GM18507 (cell line): Measurements from ENCODE around the gene RPL3.
"Not testable (repeated sequence)": the region's sequence is repeated elsewhere in the genome, so short reads cannot be mapped to it uniquely, and the experiment has no call there.

Experiments used
- DNase-seq: peaks from one replicate; pipeline ENCODE4 v3.0.0; 2011; ENCODE audit warnings: low read depth; ENCODE audit not compliant: insufficient read length; ENCODE audit errors: extremely low spot score
- FAIRE-seq: peaks from 2 replicates; lab custom pipeline; 2011; peaks lifted over from hg19 to GRCh38; lab: Jason Lieb, UNC

The RPL3 gene

DNA sequence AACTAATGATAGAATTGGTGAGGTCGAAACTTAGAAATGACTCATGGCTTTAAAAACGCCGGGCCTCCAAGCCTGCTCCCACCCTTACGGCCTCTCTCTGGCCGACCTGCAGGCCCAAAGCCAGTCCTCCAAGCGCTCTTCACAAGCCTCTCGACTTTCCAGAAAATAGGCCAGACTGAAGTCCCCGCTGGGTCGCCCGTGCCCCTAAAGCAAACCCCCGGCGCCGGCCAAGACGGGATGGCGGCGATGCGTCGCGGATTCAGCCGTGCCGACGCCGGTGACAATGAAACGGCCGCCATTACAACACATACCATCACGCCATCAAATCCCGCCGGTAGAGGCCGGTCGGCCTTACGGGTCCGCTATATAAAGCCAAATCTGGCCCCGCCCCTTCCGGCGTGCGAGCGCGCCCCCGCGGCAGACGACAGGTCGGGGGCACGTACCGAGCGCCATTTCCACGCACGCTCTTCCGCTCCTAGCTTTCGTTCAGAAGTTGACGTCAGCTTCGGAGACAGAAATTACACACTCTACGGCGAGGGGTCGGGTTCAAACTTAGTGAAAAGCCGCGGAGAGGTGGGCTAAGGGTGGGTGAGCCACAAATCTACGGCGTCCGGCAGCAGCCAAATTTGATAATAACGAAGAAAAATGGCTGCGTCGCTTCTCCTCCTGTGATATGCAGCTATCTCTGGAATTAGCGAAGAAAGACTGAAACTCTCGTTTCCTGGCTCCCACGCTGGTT is at the start of gene RPL3:
TSS of gene RPL3 (minus strand) at position 340 of the 739 bp plus-strand sequence. CDS start at position 314, 26 bp downstream.
- FAIRE-seq (peak; percentile 98), DNase-seq (peak; percentile 89)

DNA sequence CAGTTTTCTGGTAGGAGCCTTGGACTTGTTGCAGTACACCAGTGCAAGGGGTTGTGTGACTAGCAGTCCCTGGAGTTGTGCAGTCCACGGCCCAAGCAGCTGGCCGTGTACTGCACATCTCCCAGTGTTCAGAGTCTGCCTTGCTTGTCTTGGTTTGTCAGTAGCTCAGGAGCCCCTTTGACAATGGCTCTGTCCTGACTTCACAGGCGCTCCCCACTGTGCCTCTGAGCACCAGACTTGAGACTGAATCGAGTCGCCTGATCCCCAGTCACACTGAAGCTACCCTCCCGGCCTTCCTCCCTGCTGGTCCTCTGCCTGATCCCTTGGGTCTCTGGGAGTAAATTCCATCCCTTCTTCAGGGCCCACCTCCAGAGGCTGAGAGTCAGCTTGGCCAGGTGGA is 49.8 kb upstream of the RPL3 start:
- no peak for DNase-seq
- FAIRE-seq: no peak

DNA sequence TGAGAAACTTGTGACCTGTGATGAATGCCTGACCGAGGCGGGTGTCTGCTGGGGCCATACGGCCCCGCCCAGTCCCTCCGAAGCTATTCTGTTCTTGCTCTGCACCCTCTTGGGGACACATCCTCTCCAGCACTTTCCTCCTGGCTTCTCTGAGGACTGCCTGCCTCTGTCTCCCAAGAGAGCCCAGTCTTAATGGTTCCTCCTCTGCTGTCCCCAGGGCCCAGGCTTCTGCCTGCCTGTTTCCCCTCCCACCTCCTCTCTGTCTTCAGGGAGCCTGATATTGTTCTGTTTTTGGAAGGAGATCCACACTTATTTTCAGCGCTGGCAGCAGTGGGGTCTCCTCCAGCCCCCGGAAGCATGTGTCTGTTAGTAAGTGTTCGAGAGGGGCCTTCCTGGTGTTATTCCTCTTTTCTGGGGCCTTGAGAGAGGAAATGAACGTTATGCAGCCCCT is 49.1 kb upstream of the RPL3 start:
- DNase-seq: no peak
- FAIRE-seq: no peak

DNA sequence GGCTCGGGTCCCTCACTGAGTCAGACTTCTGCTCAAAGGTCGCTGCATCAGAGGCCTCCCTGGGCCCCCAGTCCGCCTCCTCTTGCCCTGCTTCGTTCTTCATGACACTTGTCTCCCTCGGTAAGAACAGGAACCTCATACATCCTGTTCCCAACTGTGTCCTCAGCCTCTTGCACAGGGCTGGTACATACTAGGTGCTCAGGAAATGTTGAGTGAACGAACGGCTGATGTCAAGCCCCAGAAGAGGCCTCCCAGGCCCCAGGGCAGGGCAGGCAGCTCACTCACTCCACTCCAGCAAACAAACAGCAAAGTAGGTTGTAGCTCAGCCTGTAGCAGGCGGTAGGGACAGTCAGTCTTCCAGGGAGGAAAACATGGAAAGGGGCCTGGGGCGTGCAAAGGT is 47.6 kb upstream of the RPL3 start:
- no peak for FAIRE-seq
- no peak for DNase-seq

DNA sequence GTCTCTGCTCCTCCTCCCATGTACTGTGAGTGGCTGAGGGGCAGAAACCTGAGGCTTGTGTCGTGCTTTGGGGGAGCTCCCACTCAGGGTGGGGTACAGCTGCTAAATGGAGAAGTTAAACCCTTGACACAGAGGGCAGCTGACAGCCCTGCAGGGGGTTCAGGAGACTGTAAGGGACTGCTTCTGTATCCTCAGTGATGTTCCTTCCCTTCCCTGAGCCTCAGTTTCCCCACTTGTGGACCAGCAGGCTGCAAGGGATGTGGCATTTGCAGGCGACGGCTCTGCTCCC is 46.0 kb upstream of the RPL3 start:
- DNase-seq (no peak), FAIRE-seq (no peak)

DNA sequence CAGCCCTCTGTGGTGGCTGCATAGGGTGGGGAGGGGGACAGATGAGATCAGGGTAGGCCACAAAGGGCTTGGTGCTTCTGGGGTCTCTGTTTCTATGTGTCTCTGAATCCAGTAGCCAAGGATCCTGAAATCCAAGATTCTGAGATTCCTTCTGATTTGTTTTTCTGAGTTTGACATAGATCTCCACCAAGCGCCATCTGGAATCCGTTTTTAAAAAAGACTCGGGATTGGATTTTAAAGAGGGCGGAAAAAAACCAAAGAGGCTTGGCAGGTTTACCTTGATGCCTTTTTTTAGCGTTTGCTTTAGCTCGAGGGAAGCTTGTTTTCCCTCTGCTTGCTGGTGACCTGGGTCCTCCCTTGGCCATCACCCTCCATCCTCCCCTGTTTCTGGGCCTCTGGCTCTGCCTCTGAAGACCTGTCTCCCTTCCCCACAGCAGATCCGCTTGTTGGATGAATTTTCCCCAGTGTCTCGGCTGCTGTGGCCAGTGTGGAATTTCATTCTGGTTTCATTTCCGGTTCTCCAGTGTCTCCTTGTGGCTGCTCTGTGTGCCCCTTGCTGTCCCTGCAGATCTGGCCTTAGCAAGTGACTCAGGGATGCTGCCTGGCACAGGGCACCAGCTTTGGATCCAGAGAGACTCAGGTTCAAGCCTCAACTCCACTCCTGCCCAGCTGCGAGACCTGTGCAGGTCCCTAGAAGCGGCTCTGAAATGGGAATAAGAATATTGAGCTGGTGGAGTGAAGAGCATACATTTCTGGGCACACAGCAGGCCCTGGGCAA is 45.5 kb upstream of the RPL3 start:
- DNase-seq (no peak), FAIRE-seq (no peak)

DNA sequence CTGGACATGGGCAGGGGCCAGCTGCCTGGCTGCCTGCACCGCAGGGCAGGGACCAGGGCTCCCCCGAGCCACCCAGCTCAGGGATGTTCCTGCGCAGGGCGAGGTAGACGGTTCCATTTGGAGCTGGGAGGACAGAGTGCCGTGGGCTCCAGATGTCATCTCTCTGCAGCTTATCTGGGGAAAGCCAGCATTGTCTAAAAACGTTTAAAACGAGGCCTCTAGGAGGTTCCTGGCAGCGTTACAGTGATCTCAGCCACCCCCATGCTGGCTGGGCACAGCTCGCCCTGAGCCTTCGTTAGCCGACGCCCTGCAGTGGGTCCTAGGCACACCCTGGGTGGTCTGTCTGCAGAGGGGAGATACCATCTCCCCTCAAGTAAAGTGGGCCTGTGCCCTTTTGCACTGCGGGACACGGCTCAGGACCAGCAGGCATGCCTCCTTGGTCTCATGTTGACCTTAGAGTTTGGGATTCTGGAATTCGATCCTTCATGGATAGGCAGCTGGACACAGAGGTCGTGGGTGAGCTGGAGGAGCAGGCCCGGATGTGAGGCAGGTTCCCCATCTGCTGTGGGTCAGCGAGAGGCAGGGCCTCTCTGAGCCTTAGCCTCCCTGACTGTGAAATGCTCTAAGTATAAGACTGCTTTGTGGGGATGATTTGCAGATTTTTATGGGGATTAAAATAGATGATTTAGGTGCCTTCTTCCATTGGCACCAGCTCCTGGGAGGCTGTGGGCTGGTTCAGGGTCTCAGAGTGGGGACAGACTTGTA is 44.5 kb upstream of the RPL3 start:
- FAIRE-seq: no peak
- DNase-seq: no peak

DNA sequence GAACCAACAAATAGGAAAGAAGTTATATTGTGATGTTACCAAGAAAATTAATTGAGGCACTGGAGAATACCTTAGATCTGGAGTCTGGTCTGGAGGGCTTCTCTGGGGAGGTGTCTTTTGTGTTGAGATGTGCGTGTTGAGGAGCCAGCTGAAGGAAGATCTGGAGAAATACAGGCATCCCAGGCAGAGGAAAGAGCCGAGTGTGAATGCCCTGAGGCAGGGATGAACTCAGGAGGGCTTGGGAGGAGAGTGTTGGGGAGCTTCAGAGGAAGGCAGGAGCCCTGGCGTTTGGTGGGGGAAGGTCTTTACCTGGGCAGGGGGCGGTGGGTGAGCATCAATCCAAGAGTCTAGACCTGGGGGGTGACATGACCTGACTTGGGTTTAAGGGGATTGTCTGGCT is 43.5 kb upstream of the RPL3 start:
- DNase-seq (no peak), FAIRE-seq (no peak)

DNA sequence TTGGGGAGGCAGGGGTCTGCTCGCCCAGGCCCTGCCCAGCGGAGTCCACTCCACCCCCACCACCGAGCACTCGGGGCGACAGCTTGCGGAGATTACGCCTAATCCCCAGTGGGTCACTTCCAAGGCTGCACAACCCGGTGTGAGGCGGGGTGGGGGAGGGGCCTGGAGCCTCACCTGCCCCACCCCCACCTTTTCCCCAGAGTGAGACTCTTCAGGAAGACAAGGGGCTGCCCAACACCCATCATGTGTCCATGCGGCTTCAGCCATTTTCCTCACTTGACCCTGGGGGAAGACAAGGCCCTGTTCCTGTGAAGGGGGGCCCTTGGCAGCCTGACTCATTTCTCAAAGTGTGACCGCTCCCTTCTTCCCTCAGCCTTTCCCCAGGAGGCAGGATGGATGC is 42.8 kb upstream of the RPL3 start:
- no peak for DNase-seq
- FAIRE-seq: no peak

DNA sequence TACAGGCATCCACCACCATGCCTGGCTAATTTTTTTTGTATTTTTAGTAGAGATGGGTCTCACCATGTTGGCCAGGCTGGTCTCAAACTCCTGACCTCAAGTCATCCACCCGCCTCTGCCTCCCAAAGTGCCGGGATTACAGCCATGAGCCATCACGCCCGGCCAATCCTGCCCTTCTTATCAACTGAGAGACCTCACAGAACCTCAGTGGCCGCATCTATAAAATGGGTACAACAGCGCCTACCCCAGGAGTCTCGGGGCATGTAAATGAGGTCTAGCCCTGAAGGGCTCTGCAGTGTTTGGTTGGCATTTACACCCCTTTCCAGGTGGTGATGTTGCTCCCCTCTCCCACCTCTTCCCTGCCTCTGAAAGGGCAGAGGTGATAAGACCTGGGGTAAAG is 42.1 kb upstream of the RPL3 start:
- DNase-seq (no peak), FAIRE-seq (no peak)

DNA sequence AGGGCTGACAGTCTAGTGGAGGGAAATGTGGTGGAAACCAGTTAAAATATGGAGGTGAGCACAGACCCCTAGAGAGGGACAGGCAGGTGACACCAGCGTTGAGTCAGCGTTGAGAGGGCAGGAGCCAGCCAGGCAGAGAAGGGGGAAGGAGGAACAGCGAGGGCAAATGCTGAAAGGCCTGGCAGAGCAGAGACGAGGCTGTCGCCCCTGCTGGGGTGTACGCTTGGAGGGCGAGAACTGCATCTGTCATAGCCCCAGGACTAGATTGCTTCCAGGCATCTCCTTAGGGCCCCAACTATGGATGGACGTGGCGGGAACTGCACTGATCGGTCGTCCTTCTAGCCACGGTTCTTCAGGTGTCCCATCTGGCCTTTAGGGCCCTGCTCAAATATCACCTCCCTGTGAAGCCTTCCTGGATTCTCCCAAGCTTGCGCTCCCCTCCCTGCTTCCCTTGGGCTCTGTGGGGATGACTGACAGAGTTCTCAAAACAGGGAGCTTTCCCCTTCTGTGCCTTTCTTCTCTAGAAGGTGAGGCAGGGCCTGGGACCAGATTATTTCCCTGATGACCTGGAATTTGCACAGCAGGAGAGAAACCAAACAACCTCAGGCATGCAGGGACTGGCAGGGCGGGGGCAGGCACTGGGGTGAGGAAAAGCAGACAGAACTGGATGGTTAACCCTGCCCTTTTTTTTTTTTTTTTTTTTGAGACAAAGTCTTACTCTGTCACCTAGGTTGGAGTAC is 41.4 kb upstream of the RPL3 start:
- FAIRE-seq (no peak), DNase-seq (no peak)

DNA sequence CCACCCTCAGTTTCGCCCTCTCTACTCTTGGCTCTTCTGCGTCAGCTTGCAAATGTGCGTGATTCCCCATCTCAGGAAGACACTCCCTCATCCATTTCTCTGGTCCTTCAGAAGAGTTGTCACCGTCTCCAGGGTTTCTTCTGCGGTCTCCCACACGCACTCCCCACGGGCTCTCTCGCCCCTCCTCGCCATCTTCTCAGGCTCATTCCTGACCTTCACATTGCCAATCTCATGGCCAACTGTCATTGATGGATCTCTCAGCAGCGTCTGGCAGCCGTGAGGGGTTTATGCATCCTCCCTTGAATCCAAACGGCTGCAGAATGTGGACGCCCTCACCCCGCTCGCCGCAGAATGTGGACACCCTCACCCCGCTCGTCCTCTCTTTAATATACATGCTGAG is 40.8 kb upstream of the RPL3 start:
- FAIRE-seq (no peak), DNase-seq (no peak)

DNA sequence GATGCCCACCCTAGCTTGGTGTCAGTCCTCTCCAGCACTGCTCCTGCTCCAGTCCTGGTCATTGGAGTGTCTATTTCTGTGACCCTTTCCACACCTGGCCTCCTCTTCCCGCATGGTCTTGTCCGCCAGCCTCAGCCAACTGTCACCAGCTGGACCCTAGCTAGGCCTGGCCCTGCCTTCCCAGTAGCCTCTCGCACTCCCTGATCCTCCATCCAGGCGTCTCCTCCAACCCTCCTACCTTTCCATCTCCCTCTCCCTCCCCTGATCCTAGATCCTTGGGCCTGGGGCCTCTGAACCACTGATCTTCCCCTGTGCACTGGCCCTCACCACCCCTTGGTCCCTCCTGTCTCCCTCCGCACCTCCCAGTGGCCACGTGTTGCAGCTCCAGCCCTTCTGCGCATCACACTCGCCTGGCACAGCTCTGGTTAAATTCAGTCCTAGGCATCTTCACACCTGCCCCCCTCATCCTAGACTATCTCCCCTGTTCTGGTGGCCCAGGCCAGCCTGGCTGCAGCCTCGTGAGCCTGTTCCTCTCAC is 40.3 kb upstream of the RPL3 start:
- DNase-seq (no peak), FAIRE-seq (no peak)

DNA sequence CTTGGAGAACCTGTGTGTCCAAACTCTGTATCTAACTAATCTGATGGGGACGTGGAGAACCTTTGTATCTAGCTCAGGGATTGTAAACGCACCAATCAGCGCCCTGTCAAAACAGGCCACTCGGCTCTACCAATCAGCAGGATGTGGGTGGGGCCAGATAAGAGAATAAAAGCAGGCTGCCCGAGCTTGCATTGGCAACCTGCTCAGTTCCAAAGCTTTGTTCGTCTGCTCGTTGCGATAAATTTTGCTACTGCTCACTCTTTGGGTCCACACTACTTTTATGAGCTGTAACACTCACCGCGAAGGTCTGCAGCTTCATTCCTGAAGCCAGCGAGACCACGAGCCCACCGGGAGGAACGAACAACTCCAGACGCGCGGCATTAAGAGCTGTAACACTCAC is 38.8 kb upstream of the RPL3 start:
- not testable (repeated sequence) for FAIRE-seq, DNase-seq

DNA sequence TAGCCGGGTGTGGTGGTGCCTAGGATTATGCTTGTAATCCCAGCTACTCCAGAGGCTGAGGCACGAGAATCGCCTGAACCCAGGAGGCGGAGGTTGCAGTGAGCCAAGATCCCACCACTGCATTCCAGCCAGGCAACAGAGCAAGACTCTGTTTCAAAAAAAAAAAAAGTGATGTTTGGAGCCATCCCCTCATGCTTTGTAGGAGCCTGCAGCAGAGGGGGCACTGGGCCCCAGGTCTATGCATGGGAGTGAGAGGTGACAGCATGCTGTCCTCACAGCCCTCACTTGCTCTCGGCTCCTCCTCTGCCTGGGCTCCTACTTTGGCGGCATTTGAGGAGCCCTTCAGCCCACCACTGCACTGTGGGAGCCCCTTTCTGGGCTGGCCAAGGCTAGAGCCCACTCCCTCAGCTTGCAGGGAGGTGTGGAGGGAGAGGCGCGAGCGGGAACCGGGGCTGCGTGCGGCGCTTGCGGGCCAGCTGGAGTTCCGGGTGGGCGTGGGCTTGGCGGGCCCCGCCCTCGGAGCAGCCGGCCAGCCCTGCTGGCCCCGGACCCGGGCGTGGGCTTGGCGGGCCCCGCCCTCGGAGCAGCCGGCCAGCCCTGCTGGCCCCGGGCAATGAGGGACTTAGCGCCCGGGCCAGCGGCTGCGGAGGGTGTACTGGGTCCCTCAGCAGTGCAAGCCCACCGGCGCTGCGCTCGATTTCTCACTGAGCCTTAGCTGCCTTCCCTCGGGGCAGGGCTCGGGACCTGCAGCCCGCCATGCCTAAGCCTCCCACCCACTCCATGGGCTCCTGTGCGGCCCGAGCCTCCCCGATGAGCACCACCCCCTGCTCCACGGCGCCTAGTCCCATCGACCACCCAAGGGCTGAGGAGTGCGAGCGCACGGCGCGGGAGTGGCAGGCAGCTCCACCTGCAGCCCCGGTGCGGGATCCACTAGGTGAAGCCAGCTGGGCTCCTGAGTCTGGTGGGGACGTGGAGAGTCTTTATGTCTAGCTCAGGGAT is 38.0 kb upstream of the RPL3 start:
- not testable (repeated sequence) for DNase-seq, FAIRE-seq

DNA sequence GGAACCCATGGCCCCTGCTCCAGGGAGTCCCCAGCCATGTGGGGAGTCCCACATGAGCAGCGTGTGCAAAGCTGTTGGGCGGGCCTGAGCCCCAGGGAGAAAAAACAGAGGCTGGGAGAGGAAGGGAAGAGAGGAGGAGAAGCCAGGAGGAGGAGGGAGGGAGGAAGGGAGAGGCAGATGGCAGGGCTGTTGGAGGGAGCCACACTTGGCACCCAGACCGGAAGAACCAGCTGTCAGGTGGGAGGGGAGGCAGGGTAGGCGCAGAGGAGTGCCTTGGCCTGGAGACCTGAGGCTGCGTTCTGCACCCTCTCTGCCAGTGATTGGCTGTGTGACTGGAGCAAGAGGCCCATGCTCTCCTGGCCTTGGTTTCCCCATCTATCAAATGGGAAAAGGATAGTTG is 37.0 kb upstream of the RPL3 start:
- DNase-seq (no peak), FAIRE-seq (no peak)

DNA sequence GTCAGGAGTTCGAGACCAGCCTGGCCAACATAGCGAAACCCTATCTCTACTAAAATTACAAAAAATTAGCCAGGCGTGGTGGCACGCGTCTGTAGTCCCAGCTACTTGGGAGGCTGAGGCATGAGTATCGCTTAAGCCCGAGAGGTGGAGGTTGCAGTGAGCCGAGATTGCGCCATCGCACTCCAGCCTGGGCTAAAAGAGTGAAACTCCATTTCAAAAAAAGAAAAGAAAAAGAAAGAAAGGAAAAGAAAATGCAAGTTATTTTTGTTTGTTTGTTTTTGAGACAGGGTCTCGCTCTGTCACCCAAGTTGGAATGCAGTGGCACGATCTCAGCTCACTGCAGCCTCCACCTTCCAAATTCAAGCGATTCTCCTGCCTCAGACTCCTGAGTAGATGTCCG is 36.4 kb upstream of the RPL3 start:
- not testable (repeated sequence) for FAIRE-seq, DNase-seq

DNA sequence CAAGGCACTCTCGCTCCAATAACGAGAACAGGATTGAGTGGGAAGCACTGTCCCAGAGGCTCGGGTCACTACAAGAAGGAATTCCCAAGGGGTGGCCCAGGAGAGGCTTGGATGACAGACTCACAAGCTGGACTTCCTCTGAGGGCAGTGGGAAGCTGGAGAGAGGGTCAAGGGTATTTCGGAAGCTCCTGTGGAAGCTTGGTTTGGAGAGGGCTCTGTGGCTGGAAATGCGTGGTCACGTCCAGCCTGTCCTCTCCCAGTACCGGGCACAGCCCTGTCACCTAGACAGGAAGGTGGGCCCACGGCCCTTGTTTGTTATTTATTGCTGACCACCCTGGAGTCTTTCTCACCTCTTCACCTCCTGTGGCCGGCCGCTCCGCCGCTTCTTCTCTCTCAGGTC is 35.7 kb upstream of the RPL3 start:
- DNase-seq (no peak), FAIRE-seq (no peak)
